GM10248 (cell line): ENCODE results near the gene RASA1.
A peak's percentile ranks its signal among the peaks of the same experiment; 100 is the strongest.

Source experiments
- CTCF ChIA-PET: fragments of 300-600 bp; sonication (Branson Sonifier 250); formaldehyde crosslinking; extraction: SDS; loops from one replicate; lab custom pipeline; 2021; ENCODE audit warnings: antibody characterized with exemption; lab: Yijun Ruan, JAX
- POLR2A ChIA-PET: fragments of 350-650 bp; sonication (Branson Sonifier 250); formaldehyde crosslinking; extraction: SDS; loops from one replicate; lab custom pipeline; 2020; ENCODE audit warnings: antibody characterized with exemption; lab: Yijun Ruan, JAX
- DNase-seq: peaks from one replicate; pipeline ENCODE4 v3.0.0; 2012; ENCODE audit errors: extremely low spot score
- CTCF ChIP-seq: IDR thresholded peaks from 2 replicates; pipeline ENCODE4 v1.5.1; 2012; ENCODE audit warnings: mild to moderate bottlenecking, low read depth; ENCODE audit errors: extremely low read depth, missing control alignments, control extremely low read depth

RASA1 gene

GRCh38 chr5:87412630-87413342, 145.1 kb downstream of the RASA1 start, which contains the start of gene CCNH:
Gene CCNH, minus strand, starts transcription at chr5:87412930. Its CDS starts 136 bp downstream, at chr5:87412794.
- POLR2A ChIA-PET, result interaction anchor here (0.5 kb wide), 2 partner anchors 16 to 342 kb away, joined by 4 to 5 read pairs; no protein-coding TSS in a partner anchor
- CTCF ChIA-PET, result interaction anchor here (0.8 to 4.5 kb wide), 10 partner anchors 9 to 1278 kb away, joined by 3 to 23 read pairs (median 4); no protein-coding TSS in a partner anchor
- DNase-seq, result peak; percentile 93
- no peak for TF ChIP-seq CTCF

GRCh38 chr5:87413343-87413645, 145.6 kb downstream of the RASA1 start:
- no peak for DNase-seq
- TF ChIP-seq CTCF, result no peak
- POLR2A ChIA-PET, result interaction anchor here (0.5 kb wide), 2 partner anchors 16 to 342 kb away, joined by 4 to 5 read pairs; no protein-coding TSS in a partner anchor
- CTCF ChIA-PET, result interaction anchor here (1.0 to 4.5 kb wide), 6 partner anchors 9 to 1278 kb away, joined by 3 to 23 read pairs (median 4); no protein-coding TSS in a partner anchor

- ChIA-PET CTCF (no interaction called here), POLR2A (no interaction called here)
- no peak for DNase-seq
- TF ChIP-seq CTCF, result no peak
Measured at GRCh38 chr5:87418506-87418905, 150.8 kb downstream of the RASA1 start.

- POLR2A ChIA-PET, result no interaction called here
- CTCF ChIA-PET, result interaction anchor here (1.4 to 1.6 kb wide), 2 partner anchors 8 to 18 kb away, joined by 4 read pairs; partner anchors contain the start of gene CCNH
- TF ChIP-seq CTCF, result no peak
- DNase-seq, result no peak
Measured at GRCh38 chr5:87421307-87421706, 153.6 kb downstream of the RASA1 start.

GRCh38 chr5:87423755-87424154, 156.1 kb downstream of the RASA1 start:
- ChIA-PET POLR2A (no interaction called here), CTCF (no interaction called here)
- no peak for DNase-seq
- no peak for TF ChIP-seq CTCF

- ChIA-PET CTCF (no interaction called here), POLR2A (no interaction called here)
- DNase-seq, result no peak
- no peak for TF ChIP-seq CTCF
Measured at GRCh38 chr5:87430863-87431457, 163.3 kb downstream of the RASA1 start.
